Hepatocyte (in vitro differentiated cells): ENCODE results near the gene ZGPAT.

Source experiments
- EZH2 ChIP-seq: fragments of 200-600 bp; sonication (generic); IDR thresholded peaks from 2 replicates; pipeline ENCODE4 v1.6.1; 2016; ENCODE audit warnings: antibody characterized with exemption, mild to moderate bottlenecking, borderline replicate concordance
- EZH2phosphoT487 ChIP-seq: fragments of 200-600 bp; sonication (generic); IDR thresholded peaks from one replicate; pipeline ENCODE4 v1.6.1; 2018; ENCODE audit warnings: antibody characterized with exemption, mild to moderate bottlenecking, low read depth, moderate library complexity; ENCODE audit not compliant: unreplicated experiment, severe bottlenecking
- TF ChIP-seq, protein P1 (sequence below): fragments of 200-600 bp; sonication (generic); IDR thresholded peaks from 2 replicates; pipeline ENCODE4 v1.5.1; 2016; ENCODE audit warnings: antibody characterized with exemption, mild to moderate bottlenecking; ENCODE audit not compliant: poor library complexity

DNA sequence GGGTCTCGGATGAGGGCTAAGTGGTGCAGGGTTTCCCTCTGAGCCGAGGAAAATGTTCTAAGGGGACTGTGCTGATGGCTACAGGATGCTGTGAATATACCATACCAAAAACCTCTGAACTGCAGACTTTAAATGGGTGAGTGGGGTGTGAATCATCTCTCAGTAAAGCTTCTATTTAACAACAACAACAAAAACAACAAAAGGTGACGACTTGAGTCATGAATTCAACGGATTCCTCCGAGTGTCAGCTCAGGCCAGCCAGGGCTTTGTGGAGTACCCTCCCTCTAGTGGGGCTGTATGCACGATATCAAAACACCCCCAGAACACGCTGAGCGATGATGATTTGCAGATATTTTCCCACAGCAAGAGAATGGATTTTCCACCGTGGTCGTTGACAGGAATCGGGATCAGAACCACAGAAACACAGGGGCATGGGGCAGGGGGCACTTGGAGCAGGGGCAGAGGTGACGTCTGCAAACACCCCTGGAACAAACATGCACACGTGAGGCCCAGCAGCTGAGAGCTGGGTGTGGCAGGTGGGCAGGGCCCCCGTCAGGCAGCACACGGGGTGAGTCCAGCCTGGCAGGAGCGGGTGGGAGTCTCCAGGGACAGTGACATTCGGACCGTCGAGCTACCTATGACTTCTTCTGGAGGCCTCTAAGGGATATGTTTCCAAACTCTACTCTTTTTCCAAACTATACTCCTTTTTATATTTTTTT is 70.4 kb downstream of the ZGPAT start:
- TF ChIP-seq, protein P1, sequence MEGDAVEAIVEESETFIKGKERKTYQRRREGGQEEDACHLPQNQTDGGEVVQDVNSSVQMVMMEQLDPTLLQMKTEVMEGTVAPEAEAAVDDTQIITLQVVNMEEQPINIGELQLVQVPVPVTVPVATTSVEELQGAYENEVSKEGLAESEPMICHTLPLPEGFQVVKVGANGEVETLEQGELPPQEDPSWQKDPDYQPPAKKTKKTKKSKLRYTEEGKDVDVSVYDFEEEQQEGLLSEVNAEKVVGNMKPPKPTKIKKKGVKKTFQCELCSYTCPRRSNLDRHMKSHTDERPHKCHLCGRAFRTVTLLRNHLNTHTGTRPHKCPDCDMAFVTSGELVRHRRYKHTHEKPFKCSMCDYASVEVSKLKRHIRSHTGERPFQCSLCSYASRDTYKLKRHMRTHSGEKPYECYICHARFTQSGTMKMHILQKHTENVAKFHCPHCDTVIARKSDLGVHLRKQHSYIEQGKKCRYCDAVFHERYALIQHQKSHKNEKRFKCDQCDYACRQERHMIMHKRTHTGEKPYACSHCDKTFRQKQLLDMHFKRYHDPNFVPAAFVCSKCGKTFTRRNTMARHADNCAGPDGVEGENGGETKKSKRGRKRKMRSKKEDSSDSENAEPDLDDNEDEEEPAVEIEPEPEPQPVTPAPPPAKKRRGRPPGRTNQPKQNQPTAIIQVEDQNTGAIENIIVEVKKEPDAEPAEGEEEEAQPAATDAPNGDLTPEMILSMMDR = no peak
- TF ChIP-seq EZH2 (no peak), EZH2phosphoT487 (no peak)
